ENCODE measurements around the gene MRPS24.
"Not testable (repeated sequence)": the region's sequence is repeated elsewhere in the genome, so short reads cannot be mapped to it uniquely, and the experiment has no call there.

Gene MRPS24

GRCh38 chr7:43904533-43905208 is 35.4 kb upstream of the MRPS24 start:
- TF ChIP-seq CTCF (conservative IDR thresholded peaks at IDR 0.05; ENCODE audit: low read depth, low read length) = no peak
- H3K4me3 ChIP-seq (ENCODE audit: low read depth, low read length) = no peak overlapping the region
- no peak for DNase-seq (ENCODE audit: low read depth)

GRCh38 chr7:43902542-43903054 is 33.3 kb upstream of the MRPS24 start:
- no peak for TF ChIP-seq CTCF (conservative IDR thresholded peaks at IDR 0.05; ENCODE audit: low read depth, low read length)
- no peak overlapping the region for H3K4me3 ChIP-seq (ENCODE audit: low read depth, low read length)
- DNase-seq (ENCODE audit: low read depth) = no peak

- H3K4me3 ChIP-seq (ENCODE audit: low read depth, low read length); DNase-seq (ENCODE audit: low read depth): not testable (repeated sequence)
Observed at GRCh38 chr7:43898571-43898970, 29.3 kb upstream of the MRPS24 start.

- DNase-seq (ENCODE audit: low read depth) = no peak
- no peak for TF ChIP-seq CTCF (conservative IDR thresholded peaks at IDR 0.05; ENCODE audit: low read depth, low read length)
- H3K4me3 ChIP-seq (ENCODE audit: low read depth, low read length) = no peak overlapping the region
Observed at GRCh38 chr7:43895847-43896415, 26.6 kb upstream of the MRPS24 start.

- no peak for TF ChIP-seq CTCF (conservative IDR thresholded peaks at IDR 0.05; ENCODE audit: low read depth, low read length)
- no peak for DNase-seq (ENCODE audit: low read depth)
- H3K4me3 ChIP-seq (ENCODE audit: low read depth, low read length) = no peak overlapping the region
Observed at GRCh38 chr7:43891069-43891955, 22.0 kb upstream of the MRPS24 start.

- no peak overlapping the region for H3K4me3 ChIP-seq (ENCODE audit: low read depth, low read length)
- DNase-seq (ENCODE audit: low read depth) = no peak
- TF ChIP-seq CTCF (conservative IDR thresholded peaks at IDR 0.05; ENCODE audit: low read depth, low read length) = no peak
Observed at GRCh38 chr7:43890468-43890867, 21.2 kb upstream of the MRPS24 start.
